Activated B cell treated with CpG ODN at 0.5 μM for 24 hours (primary cell): ENCODE results near the gene SYNE2. TPM values are rescaled to one million over a fixed set of nuclear protein-coding genes. Genes with fewer than 3 reads are reported as not detected.
A peak's percentile ranks its signal among the peaks of the same experiment; 100 is the strongest.

Experiments used
- ATAC-seq: fragments of 200-7000 bp; cut with Tn5 transposase; one replicate; pipeline ENCODE4 v1.10.0; 2021; ENCODE audit warnings: low read depth, mild to moderate bottlenecking, moderate library complexity
- CTCF ChIA-PET: fragments of 350-600 bp; sonication (Branson Sonifier 250); formaldehyde crosslinking; loops from one replicate; lab custom pipeline; 2021; ENCODE audit warnings: antibody characterized with exemption; lab: Charles Lee
- POLR2A ChIA-PET: fragments of 350-600 bp; sonication (Branson Sonifier 250); formaldehyde crosslinking; loops from one replicate; lab custom pipeline; 2021; ENCODE audit warnings: antibody characterized with exemption; lab: Charles Lee
- DNase-seq: peaks from one replicate; pipeline ENCODE4 v3.0.0; 2022
- H3K27ac Mint-ChIP-seq: one replicate; pipeline ENCODE4 v1.8.0; 2020; ENCODE audit warnings: mixed read lengths
- H3K27me3 Mint-ChIP-seq: one replicate; pipeline ENCODE4 v1.8.0; 2021; ENCODE audit warnings: mixed read lengths
- H3K36me3 Mint-ChIP-seq: one replicate; pipeline ENCODE4 v1.8.0; 2021; ENCODE audit warnings: low read depth, mixed read lengths
- H3K4me1 Mint-ChIP-seq: one replicate; pipeline ENCODE4 v1.8.0; 2021; ENCODE audit warnings: mixed read lengths
- H3K4me3 Mint-ChIP-seq: one replicate; pipeline ENCODE4 v1.8.0; 2020; ENCODE audit warnings: mild to moderate bottlenecking, mixed read lengths
- H3K9me3 Mint-ChIP-seq: one replicate; pipeline ENCODE4 v1.8.0; 2020; ENCODE audit warnings: mixed read lengths
- intact Hi-C: fragments of 100-400 bp; cut with micrococcal nuclease; formaldehyde crosslinking; loops from one replicate; pipeline ENCODE4 v1.15.1; 2024
- total RNA-seq: library from RNA; stranded (reverse); gene quantifications from 2 replicates; pipeline ENCODE4 v1.2.3, GENCODE V29; 2022
- TF ChIP-seq, protein P1 (sequence below): fragments of 200-600 bp; IDR thresholded peaks from one replicate; pipeline ENCODE4 v1.8.0; 2022; ENCODE audit warnings: antibody characterized with exemption, mild to moderate bottlenecking

The SYNE2 gene
- total RNA-seq, 1 donor from 2014 or later: 40.1 TPM

DNA sequence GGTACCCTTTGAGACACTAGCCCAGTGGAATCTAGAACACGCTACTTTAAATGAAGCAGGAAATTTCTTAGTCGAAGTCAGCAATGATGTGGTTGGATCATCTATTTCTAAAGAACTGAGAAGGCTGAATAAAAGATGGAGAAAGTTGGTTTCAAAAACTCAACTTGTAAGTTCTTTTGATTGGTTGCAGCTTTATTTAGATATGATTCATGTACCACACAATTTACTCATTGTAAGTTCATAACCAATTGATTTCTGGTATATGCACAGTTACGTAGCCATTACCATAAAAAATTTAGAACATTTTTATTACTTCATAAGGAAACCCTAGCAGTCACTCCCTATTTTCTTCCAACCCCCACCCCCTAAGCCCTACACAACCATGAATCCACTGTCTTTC, 129.8 kb downstream of the SYNE2 start:
- intact Hi-C loops: no loop called here
- ATAC-seq (no peak), DNase-seq (no peak)
- POLR2A ChIA-PET: no interaction called here
- CTCF ChIA-PET: no interaction called here
- Mint-ChIP-seq H3K27me3 (no peaks in the 10 kb centered on the region), H3K36me3 (peaks cover 19% of the 10 kb centered on the region), H3K4me1 (no peaks in the 10 kb centered on the region), H3K9me3 (no peaks in the 10 kb centered on the region), H3K27ac (no peak overlapping the region), H3K4me3 (no peak overlapping the region)
- TF ChIP-seq, protein P1, sequence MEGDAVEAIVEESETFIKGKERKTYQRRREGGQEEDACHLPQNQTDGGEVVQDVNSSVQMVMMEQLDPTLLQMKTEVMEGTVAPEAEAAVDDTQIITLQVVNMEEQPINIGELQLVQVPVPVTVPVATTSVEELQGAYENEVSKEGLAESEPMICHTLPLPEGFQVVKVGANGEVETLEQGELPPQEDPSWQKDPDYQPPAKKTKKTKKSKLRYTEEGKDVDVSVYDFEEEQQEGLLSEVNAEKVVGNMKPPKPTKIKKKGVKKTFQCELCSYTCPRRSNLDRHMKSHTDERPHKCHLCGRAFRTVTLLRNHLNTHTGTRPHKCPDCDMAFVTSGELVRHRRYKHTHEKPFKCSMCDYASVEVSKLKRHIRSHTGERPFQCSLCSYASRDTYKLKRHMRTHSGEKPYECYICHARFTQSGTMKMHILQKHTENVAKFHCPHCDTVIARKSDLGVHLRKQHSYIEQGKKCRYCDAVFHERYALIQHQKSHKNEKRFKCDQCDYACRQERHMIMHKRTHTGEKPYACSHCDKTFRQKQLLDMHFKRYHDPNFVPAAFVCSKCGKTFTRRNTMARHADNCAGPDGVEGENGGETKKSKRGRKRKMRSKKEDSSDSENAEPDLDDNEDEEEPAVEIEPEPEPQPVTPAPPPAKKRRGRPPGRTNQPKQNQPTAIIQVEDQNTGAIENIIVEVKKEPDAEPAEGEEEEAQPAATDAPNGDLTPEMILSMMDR: no peak

DNA sequence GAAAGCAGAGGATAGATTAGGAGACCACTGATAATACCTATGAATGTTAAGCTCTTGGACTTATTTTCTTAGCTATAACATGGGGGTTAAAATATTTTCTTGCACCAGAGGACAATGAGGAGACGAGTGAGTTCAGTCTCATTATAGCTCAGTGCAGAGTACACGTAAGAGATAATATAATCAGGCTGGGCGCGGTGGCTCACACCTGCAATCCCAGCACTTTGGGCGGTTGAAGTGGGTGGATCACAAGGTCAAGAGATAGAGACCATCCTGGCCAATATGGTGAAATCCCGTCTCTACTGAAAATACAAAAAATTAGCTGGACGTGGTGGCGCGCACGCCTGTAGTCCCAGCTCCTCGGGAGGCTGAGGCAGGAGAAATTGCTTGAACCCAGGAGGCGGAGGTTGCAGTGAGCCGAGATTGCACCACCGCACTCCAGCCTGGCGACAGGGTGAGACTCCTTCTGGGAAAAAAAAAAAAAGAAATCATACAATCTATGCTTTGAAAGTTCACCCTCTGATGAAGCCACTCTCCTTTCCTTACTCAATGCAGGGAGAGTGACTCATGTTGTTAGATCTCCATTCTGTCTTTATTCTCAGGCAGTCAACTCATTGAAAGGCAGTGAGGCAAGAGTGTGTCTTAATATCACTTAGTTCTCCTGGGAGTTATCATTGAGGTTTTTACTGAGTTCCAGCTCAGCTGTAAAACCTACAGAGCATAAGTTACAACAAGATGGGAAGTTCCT, 134.2 kb downstream of the SYNE2 start:
- ChIA-PET POLR2A (no interaction called here), CTCF (no interaction called here)
- Mint-ChIP-seq H3K4me3 (no peak overlapping the region), H3K36me3 (peaks cover 17% of the 10 kb centered on the region), H3K27me3 (no peaks in the 10 kb centered on the region), H3K4me1 (peaks cover 4% of the 10 kb centered on the region), H3K27ac (no peak overlapping the region), H3K9me3 (no peaks in the 10 kb centered on the region)
- TF ChIP-seq, protein P1: no peak
- DNase-seq (no peak), ATAC-seq (no peak)
- intact Hi-C loops: no loop called here

DNA sequence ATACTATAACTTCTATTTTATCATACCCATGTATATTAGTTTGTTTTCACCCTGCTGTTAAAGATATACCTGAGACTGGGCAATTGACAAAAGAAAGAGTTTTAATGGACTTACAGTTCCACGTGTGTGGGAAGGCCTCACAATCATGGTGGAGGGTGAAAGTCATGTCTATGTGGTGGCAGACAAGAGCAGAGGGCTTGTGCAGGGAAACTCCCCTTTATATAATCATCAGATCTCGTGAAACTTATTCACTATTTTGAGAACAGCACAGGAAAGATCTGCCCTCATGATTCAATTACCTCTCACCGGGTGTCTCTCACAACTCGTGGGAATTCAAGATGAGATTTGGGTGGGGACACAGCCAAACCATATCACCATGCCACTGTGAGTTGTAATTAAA, 135.8 kb downstream of the SYNE2 start:
- DNase-seq (no peak), ATAC-seq (no peak)
- intact Hi-C loops: no loop called here
- no peaks in the 10 kb centered on the region for H3K27me3 Mint-ChIP-seq
- ChIA-PET CTCF (no interaction called here), POLR2A (no interaction called here)
- H3K4me3 Mint-ChIP-seq: no peak overlapping the region
- peaks cover 5% of the 10 kb centered on the region for H3K4me1 Mint-ChIP-seq
- H3K36me3 Mint-ChIP-seq: peaks cover 16% of the 10 kb centered on the region
- H3K9me3 Mint-ChIP-seq: no peaks in the 10 kb centered on the region
- TF ChIP-seq, protein P1: no peak
- H3K27ac Mint-ChIP-seq: no peak overlapping the region

DNA sequence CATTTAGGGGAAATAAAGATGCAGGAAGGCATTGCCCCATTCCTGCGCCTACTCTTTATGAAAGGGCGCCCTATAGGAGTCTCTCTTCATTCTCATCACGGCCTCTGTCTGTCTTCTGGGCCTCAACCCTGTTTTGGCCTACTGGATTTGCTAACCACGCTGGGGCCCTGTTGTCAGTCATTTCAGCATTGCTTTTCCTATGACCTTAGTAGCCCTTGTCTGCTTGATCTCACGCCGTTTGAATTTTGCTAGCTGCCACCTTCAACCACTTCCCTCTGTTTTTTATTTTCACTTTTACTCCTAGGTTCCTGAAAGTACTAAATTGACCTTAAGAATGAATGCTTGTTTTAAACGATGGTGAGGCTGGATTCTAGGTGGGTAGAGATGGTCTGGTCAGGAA, 139.0 kb downstream of the SYNE2 start:
- CTCF ChIA-PET: no interaction called here
- peak overlapping the region; percentile 18 for H3K27ac Mint-ChIP-seq
- ATAC-seq (no peak), DNase-seq (no peak)
- POLR2A ChIA-PET: no interaction called here
- TF ChIP-seq, protein P1: no peak
- H3K36me3 Mint-ChIP-seq: peaks cover 24% of the 10 kb centered on the region
- H3K27me3 Mint-ChIP-seq: no peaks in the 10 kb centered on the region
- intact Hi-C loops: no loop called here
- H3K4me3 Mint-ChIP-seq: no peak overlapping the region
- H3K9me3 Mint-ChIP-seq: no peaks in the 10 kb centered on the region
- H3K4me1 Mint-ChIP-seq: peaks cover 5% of the 10 kb centered on the region

DNA sequence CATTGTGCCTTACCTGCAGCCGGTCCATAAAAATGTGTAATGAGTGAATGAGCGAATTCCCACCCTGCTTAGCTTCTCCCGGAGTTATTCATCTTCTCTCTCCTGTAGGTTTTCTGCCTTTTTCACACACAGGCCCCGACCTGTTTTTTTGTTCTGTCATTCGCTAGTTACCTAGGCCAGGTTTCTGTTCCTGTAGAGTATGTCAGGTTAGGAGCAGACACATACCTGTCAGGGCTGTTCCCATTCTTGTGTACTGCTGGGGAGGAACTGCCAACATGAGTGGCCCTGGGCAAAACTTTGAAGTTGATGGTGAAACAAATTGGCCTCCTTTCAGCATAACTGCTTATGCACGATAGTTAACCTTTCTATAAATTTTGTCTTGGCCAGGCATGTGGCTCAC, 140.1 kb downstream of the SYNE2 start:
- ChIA-PET CTCF (interaction anchor here (0.6 kb wide), 1 partner anchor 191 kb away, joined by 5 read pairs; no protein-coding TSS in a partner anchor), POLR2A (no interaction called here)
- no peak for ATAC-seq
- Mint-ChIP-seq H3K27me3 (no peaks in the 10 kb centered on the region), H3K9me3 (no peaks in the 10 kb centered on the region), H3K4me1 (peaks cover 5% of the 10 kb centered on the region), H3K4me3 (no peak overlapping the region), H3K36me3 (peaks cover 30% of the 10 kb centered on the region), H3K27ac (no peak overlapping the region)
- TF ChIP-seq, protein P1: no peak
- intact Hi-C loops: no loop called here
- no peak for DNase-seq
